Ammon's horn (tissue), 1 donor: ENCODE results near the gene PSD.
A peak's percentile ranks its signal among the peaks of the same experiment; 100 is the strongest.

Source experiments
- DNase-seq: peaks from one replicate; pipeline ENCODE4 v3.0.0-alpha.2; 2016; ENCODE audit warnings: low spot score

PSD gene

GRCh38 chr10:102438374-102438773, 19.8 kb upstream of the PSD start:
- DNase-seq = no peak

GRCh38 chr10:102437515-102437914, 18.9 kb upstream of the PSD start:
- no peak for DNase-seq

GRCh38 chr10:102436312-102436711, 17.7 kb upstream of the PSD start:
- no peak for DNase-seq

- DNase-seq = no peak
These were observed 17.1 kb upstream of the PSD start for GRCh38 chr10:102435529-102436233.

GRCh38 chr10:102435133-102435497, 16.5 kb upstream of the PSD start:
- no peak for DNase-seq

- no peak for DNase-seq
These were observed 16.0 kb upstream of the PSD start for GRCh38 chr10:102434394-102435132.

- no peak for DNase-seq
These were observed 15.0 kb upstream of the PSD start for GRCh38 chr10:102433619-102434046.

- peak; percentile 97 for DNase-seq
These were observed 13.8 kb upstream of the PSD start, which contains the start of gene CUEDC2 for GRCh38 chr10:102432162-102432950. Gene CUEDC2 (minus strand): TSS chr10:102432574. CDS start chr10:102425188, 7,386 bp downstream.

GRCh38 chr10:102431452-102432124, 13.0 kb upstream of the PSD start:
- no peak for DNase-seq

GRCh38 chr10:102429468-102429867, 10.9 kb upstream of the PSD start:
- DNase-seq = no peak

- DNase-seq = no peak
These were observed 8.3 kb upstream of the PSD start for GRCh38 chr10:102426803-102427287.

GRCh38 chr10:102425444-102425843, 6.9 kb upstream of the PSD start:
- DNase-seq = no peak

GRCh38 chr10:102424916-102425315, 6.3 kb upstream of the PSD start:
- no peak for DNase-seq

GRCh38 chr10:102424145-102424544, 5.6 kb upstream of the PSD start:
- no peak for DNase-seq

GRCh38 chr10:102423372-102423968, 4.9 kb upstream of the PSD start:
- DNase-seq = no peak

GRCh38 chr10:102422545-102423129, 4.1 kb upstream of the PSD start:
- peak; percentile 82 for DNase-seq

- DNase-seq = no peak
These were observed 3.4 kb upstream of the PSD start for GRCh38 chr10:102421757-102422512.

GRCh38 chr10:102421507-102421756, 2.8 kb upstream of the PSD start:
- DNase-seq = no peak

- DNase-seq = peak; percentile 95
These were observed 2.3 kb upstream of the PSD start, which contains the start of gene FBXL15 for GRCh38 chr10:102420714-102421506. Gene FBXL15 (plus strand): TSS chr10:102420836. CDS start chr10:102421130, 294 bp downstream.
